HUES64 (cell line): ENCODE data around the gene SMYD3.

Source experiments
- H3K27ac ChIP-seq: 2 replicates; pipeline ENCODE4 v1.7.0; 2013; ENCODE audit warnings: low read depth, low read length, inconsistent platforms
- H3K27me3 ChIP-seq: 2 replicates; pipeline ENCODE4 v1.6.1; 2013; ENCODE audit warnings: mild to moderate bottlenecking, low read length; ENCODE audit not compliant: insufficient read depth
- H3K36me3 ChIP-seq: 2 replicates; pipeline ENCODE4 v1.6.1; 2013; ENCODE audit warnings: mild to moderate bottlenecking, low read length; ENCODE audit not compliant: insufficient read depth
- H3K4me1 ChIP-seq: 2 replicates; pipeline ENCODE4 v1.6.1; 2013; ENCODE audit warnings: mild to moderate bottlenecking, low read length, moderate library complexity; ENCODE audit not compliant: insufficient read depth
- H3K4me3 ChIP-seq: 2 replicates; pipeline ENCODE4 v1.5.1; 2013; ENCODE audit warnings: mild to moderate bottlenecking, low read length, moderate library complexity
- H3K9ac ChIP-seq: 2 replicates; pipeline ENCODE4 v1.6.1; 2013; ENCODE audit warnings: mild to moderate bottlenecking, low read depth, low read length
- H3K9me3 ChIP-seq: 2 replicates; pipeline ENCODE4 v1.6.1; 2013; ENCODE audit warnings: low read depth, low read length; ENCODE audit not compliant: insufficient read depth
- whole genome bisulfite sequencing: fragments of 150-250, 120-280 bp; methylation state at CpG from one replicate; pipeline ENCODE4 v1.1.7; 2013; ENCODE audit warnings: missing lambda C conversion rate; 5-methylcytosine and 5-hydroxymethylcytosine counted together

SMYD3 gene

GRCh38 chr1:246166841-246167240 is 340.2 kb downstream of the SMYD3 start:
- no peak overlapping the region for H3K9ac ChIP-seq
- 94% methylated on average over 10 of the region's 11 CpGs for WGBS
- no peaks in the 10 kb centered on the region for H3K27me3 ChIP-seq
- no peaks in the 10 kb centered on the region for H3K36me3 ChIP-seq
- H3K4me3 ChIP-seq, result no peak overlapping the region
- H3K27ac ChIP-seq, result no peak overlapping the region
- H3K9me3 ChIP-seq, result no peaks in the 10 kb centered on the region
- peaks cover 6% of the 10 kb centered on the region; the same call in 1 of the 2 replicates for H3K4me1 ChIP-seq

GRCh38 chr1:246165826-246166709 is 341.0 kb downstream of the SMYD3 start:
- H3K27ac ChIP-seq, result no peak overlapping the region
- H3K9ac ChIP-seq, result no peak overlapping the region
- H3K9me3 ChIP-seq, result no peaks in the 10 kb centered on the region
- peaks cover 6% of the 10 kb centered on the region; the same call in 1 of the 2 replicates for H3K4me1 ChIP-seq
- H3K4me3 ChIP-seq, result no peak overlapping the region
- H3K36me3 ChIP-seq, result no peaks in the 10 kb centered on the region
- 93% methylated on average over 7 of the region's 7 CpGs for WGBS
- no peaks in the 10 kb centered on the region for H3K27me3 ChIP-seq

DNA sequence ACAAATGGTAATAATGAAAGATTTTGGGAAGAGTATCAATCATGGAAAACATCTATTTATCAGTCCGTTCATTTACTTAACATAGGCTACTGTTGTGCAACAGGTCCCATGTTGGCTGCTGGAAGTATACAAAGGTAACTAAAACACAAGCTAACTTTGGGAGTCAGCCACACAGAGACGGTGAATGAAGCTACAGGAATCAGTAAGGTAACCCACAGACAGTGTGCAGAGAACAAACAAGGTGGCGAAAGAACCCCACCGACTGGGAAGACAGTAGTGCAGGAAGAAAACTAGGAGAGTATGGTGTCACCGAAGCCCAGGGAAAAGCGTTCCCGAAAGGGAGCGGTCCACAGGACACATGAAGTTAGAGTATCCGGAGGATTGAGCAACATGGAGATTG is 342.3 kb downstream of the SMYD3 start:
- no peak overlapping the region for H3K27ac ChIP-seq
- no peaks in the 10 kb centered on the region for H3K36me3 ChIP-seq
- 95% methylated on average over 9 of the region's 9 CpGs for WGBS
- H3K9me3 ChIP-seq, result no peaks in the 10 kb centered on the region
- no peaks in the 10 kb centered on the region for H3K27me3 ChIP-seq
- no peak overlapping the region for H3K9ac ChIP-seq
- peaks cover 6% of the 10 kb centered on the region; the same call in 1 of the 2 replicates for H3K4me1 ChIP-seq
- no peak overlapping the region for H3K4me3 ChIP-seq

DNA sequence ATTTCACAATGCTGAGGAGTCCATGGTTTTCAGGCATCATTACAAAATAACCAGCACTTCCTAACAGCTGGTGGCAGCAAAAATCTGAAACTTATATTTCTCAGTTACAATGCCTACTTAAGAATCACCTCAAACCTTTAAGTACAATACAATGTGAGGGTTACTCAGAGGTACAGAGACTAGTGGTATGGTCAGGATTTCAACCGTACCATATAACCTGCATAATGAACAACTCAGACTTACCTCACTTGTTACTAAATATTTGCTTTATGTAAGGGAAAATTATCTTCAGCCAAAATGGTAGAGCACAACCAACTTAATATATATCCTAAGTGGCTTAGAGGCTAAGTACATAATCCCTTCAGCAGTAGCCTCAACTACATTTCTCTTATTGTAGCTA is 344.5 kb downstream of the SMYD3 start:
- no CpG with 5 or more reads among the region's 1 CpG for WGBS
- Histone ChIP-seq H3K9ac (no peak overlapping the region), H3K9me3 (no peaks in the 10 kb centered on the region), H3K4me1 (peaks cover 13% of the 10 kb centered on the region), H3K27me3 (no peaks in the 10 kb centered on the region), H3K4me3 (no peak overlapping the region), H3K36me3 (no peaks in the 10 kb centered on the region), H3K27ac (no peak overlapping the region)

GRCh38 chr1:246161626-246162025 is 345.5 kb downstream of the SMYD3 start:
- Histone ChIP-seq H3K9me3 (no peaks in the 10 kb centered on the region), H3K27ac (no peak overlapping the region), H3K9ac (no peak overlapping the region), H3K36me3 (no peaks in the 10 kb centered on the region), H3K27me3 (no peaks in the 10 kb centered on the region), H3K4me3 (no peak overlapping the region), H3K4me1 (peaks cover 20% of the 10 kb centered on the region)
- WGBS, result 100% methylated on average over 1 of the region's 1 CpG

GRCh38 chr1:246160905-246161304 is 346.2 kb downstream of the SMYD3 start:
- no peaks in the 10 kb centered on the region for H3K9me3 ChIP-seq
- H3K4me3 ChIP-seq, result no peak overlapping the region
- H3K27ac ChIP-seq, result no peak overlapping the region
- 94% methylated on average over 10 of the region's 10 CpGs for WGBS
- H3K36me3 ChIP-seq, result no peaks in the 10 kb centered on the region
- H3K4me1 ChIP-seq, result peaks cover 18% of the 10 kb centered on the region
- no peak overlapping the region for H3K9ac ChIP-seq
- no peaks in the 10 kb centered on the region for H3K27me3 ChIP-seq

GRCh38 chr1:246160374-246160773 is 346.7 kb downstream of the SMYD3 start:
- 92% methylated on average over 4 of the region's 4 CpGs for WGBS

DNA sequence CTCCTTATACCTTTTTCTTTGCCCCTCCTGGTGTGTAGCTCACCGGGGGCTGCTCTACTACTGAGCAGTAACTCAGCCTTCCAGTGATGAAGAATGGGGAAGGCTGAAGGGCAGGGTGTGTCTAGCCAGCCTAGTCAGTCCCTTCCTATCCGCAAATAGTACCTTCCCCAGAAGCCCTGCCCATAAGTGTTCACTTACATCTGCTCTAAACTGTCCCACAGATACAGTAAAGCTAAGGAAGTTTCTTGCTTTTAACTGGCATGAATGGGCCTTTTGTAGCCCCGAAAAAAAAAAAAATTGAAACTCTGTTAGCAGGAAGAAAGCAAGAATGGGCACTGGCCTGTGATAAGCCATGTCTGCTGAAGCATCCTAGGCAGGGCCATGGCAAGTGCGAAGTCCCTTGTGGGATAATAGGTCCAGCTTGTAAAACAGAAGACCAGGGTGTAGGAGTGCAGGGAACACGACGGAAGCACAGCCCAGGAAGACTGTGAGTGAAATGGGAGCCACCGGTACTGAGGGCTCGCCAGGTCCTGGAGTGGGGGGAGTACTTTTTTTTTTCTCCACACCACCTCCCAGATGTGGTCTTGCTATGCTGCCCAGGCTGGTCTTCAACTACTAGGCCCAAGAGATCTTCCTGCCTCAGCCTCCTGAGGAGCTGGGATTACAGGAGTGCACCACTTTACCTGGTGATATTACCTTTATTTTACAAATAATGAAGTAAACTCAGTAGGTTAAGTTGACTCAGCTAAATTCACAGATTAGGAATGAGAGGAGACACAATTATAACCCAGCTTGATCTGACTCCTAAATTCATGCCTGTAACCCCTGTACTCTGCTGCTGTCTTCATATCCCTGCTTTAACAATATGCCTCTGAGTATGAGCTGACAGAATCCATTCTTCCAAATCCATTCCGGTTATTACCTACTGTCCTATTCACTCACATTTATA is 347.5 kb downstream of the SMYD3 start:
- H3K4me1 ChIP-seq, result peaks cover 16% of the 10 kb centered on the region
- H3K36me3 ChIP-seq, result no peaks in the 10 kb centered on the region
- no peaks in the 10 kb centered on the region for H3K27me3 ChIP-seq
- H3K4me3 ChIP-seq, result no peak overlapping the region
- H3K9me3 ChIP-seq, result no peaks in the 10 kb centered on the region
- no peak overlapping the region for H3K9ac ChIP-seq
- no peak overlapping the region for H3K27ac ChIP-seq
- 91% methylated on average over 6 of the region's 9 CpGs for WGBS

More at GRCh38 chr1:246160374-246160773, 346.7 kb downstream of the SMYD3 start:
- Histone ChIP-seq H3K27me3 (no peaks in the 10 kb centered on the region), H3K9ac (no peak overlapping the region), H3K27ac (no peak overlapping the region), H3K4me1 (peaks cover 16% of the 10 kb centered on the region), H3K9me3 (no peaks in the 10 kb centered on the region), H3K36me3 (no peaks in the 10 kb centered on the region), H3K4me3 (no peak overlapping the region)

DNA sequence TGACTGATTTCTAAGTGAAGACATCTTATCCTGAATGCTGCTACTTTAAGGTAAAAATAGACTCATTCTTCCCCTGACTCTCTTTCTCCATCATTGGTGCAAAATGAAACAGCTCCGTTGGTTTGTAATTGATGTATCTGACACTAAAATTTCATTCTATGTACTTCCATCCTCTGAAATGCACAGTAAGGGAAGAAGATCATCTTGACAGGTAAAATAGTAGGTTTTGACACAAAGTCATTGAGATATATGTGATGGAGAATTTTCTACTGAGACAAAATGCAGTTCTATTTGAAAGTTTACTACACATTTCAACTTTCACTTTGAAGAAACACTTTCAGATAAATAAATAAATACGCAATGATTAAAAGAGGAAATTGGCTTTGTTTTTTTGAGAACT is 348.9 kb downstream of the SMYD3 start:
- 100% methylated on average over 1 of the region's 2 CpGs for WGBS

DNA sequence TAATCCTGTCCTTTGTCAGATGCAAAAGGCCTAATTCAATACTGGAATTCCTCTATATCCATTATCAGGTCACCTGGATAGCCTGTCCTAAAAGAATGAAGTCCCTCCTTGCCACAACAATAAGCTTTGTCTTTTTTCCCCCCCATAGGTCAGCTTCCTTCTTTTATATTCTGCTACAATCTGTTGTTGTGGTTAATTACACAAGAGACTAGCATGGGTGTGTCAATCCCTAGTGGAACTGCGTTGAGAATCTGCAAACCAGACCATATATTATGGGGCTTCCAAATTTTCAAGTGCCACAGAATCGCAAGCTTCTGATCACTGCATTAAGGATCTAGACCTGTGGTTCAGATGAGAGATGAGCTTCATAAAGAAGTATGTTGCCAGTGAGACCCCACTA is 349.6 kb downstream of the SMYD3 start:
- H3K9ac ChIP-seq, result no peak overlapping the region
- no peak overlapping the region for H3K27ac ChIP-seq
- no peaks in the 10 kb centered on the region for H3K27me3 ChIP-seq
- H3K9me3 ChIP-seq, result no peaks in the 10 kb centered on the region
- H3K36me3 ChIP-seq, result no peaks in the 10 kb centered on the region
- WGBS, result 96% methylated on average over 2 of the region's 2 CpGs
- H3K4me1 ChIP-seq, result peaks cover 16% of the 10 kb centered on the region
- no peak overlapping the region for H3K4me3 ChIP-seq

More for the DNA sequence above, 348.9 kb downstream of the SMYD3 start:
- Histone ChIP-seq H3K9ac (no peak overlapping the region), H3K4me3 (no peak overlapping the region), H3K4me1 (peaks cover 16% of the 10 kb centered on the region), H3K27ac (no peak overlapping the region), H3K9me3 (no peaks in the 10 kb centered on the region), H3K27me3 (no peaks in the 10 kb centered on the region), H3K36me3 (no peaks in the 10 kb centered on the region)

DNA sequence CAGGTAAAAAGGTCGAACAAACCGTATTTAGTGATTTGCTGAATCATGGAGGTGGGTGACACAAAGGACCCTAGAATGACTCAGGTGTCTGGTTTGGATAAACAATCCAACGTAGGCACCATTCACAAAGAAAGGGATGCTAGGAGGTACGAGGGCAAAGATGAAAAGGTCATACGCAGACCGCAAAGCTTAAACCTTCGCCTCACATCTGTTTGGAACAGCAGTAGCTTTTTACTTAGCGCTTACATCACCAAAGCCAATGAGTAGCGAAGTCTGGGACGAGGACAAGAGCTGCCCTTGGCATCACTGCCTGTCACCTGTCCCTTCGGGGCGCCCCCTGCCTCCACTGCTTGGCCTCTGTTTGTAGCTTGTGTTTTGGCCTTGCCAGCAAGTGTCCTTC is 350.2 kb downstream of the SMYD3 start:
- no peaks in the 10 kb centered on the region for H3K36me3 ChIP-seq
- no peak overlapping the region for H3K9ac ChIP-seq
- 95% methylated on average over 12 of the region's 12 CpGs for WGBS
- peaks cover 16% of the 10 kb centered on the region for H3K4me1 ChIP-seq
- H3K9me3 ChIP-seq, result no peaks in the 10 kb centered on the region
- H3K4me3 ChIP-seq, result no peak overlapping the region
- H3K27ac ChIP-seq, result no peak overlapping the region
- H3K27me3 ChIP-seq, result no peaks in the 10 kb centered on the region
